ENCODE measurements around the gene OLFML1. TPM values are rescaled to one million over a fixed set of nuclear protein-coding genes. Genes with fewer than 3 reads are reported as not detected.

The OLFML1 gene
- total RNA-seq, 4 donors from 2014 or later = 1.2 to 13.1 (median 6.6) TPM

DNA sequence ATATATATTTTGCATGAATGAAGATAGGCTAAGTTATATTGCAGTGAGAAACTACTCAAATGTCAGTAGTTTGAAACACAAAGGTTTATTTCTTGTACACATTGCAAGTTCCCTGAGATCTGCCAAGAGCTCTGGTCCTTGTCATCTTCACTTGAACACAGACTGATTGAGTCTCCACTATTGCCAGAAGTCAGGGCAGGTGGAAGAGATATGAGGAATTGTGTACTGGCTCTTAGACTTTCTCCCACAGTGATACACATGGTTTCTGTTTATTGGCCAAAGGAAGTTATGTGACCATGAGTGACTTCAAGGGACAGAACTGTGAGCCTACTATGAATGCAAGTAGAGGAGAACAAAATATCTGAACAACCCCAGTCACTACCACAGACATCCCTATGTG is 72.7 kb downstream of the OLFML1 start:
- peaks cover 0 to 19% (median 4%) of the 10 kb centered on the region in 4 donors for H3K4me1 ChIP-seq
- H3K27ac ChIP-seq = no peak overlapping the region
- H3K36me3 ChIP-seq = no peaks in the 10 kb centered on the region
- no peak overlapping the region for H3K4me3 ChIP-seq
- no peak for DNase-seq (ENCODE audit: low spot score in 2 of 2)
- no peaks in the 10 kb centered on the region for H3K27me3 ChIP-seq
- no peaks in the 10 kb centered on the region for H3K9me3 ChIP-seq
- TF ChIP-seq POLR2A (IDR thresholded peaks at IDR 0.05) (no peak), EP300 (IDR thresholded peaks at IDR 0.05) (no peak)
- TF ChIP-seq, protein P1, sequence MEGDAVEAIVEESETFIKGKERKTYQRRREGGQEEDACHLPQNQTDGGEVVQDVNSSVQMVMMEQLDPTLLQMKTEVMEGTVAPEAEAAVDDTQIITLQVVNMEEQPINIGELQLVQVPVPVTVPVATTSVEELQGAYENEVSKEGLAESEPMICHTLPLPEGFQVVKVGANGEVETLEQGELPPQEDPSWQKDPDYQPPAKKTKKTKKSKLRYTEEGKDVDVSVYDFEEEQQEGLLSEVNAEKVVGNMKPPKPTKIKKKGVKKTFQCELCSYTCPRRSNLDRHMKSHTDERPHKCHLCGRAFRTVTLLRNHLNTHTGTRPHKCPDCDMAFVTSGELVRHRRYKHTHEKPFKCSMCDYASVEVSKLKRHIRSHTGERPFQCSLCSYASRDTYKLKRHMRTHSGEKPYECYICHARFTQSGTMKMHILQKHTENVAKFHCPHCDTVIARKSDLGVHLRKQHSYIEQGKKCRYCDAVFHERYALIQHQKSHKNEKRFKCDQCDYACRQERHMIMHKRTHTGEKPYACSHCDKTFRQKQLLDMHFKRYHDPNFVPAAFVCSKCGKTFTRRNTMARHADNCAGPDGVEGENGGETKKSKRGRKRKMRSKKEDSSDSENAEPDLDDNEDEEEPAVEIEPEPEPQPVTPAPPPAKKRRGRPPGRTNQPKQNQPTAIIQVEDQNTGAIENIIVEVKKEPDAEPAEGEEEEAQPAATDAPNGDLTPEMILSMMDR (IDR thresholded peaks at IDR 0.05) = no peak

DNA sequence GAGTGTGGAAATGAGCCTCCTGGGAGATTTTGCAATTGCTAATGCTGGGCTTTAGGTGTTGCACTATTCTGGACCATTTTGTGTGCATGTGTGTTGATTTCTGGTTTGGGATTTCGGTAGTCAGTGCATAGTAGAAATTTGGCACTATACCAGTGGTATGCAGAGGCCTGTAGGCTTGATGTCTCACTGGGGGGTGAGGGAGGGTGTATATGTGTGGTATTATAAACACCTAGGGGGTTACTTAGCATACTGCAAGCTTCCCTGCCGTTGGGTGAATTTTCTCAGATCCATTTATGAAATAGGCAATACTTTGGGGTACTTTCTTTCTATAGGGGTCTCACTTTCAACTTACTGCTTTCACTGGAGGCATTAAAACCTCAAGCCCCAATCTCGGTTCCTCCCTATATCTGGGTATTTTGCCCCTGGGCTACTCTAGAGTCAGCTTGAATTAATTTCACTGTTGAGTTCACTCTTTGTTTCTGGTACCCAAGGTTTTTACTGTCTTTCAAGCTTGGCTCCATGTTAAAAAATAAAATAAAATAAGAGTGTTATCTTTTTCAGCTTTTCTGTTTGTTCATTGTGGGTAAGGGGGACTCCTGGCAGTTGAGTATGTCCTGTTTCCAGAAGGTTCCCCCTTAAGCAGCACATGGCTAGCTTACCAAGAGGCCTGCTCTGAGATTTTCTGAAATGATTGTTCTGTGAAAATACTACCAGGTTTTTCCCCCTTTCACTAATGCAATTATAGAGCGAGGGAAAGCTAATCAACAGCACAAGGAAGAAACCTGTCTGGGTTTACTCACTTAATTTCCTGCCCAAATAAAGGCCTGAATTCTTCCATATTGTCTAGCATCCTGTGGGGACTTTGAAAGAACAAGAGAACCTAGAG is 74.3 kb downstream of the OLFML1 start:
- Histone ChIP-seq H3K4me3 (no peak overlapping the region), H3K36me3 (no peaks in the 10 kb centered on the region), H3K4me1 (peaks cover 0 to 18% (median 4%) of the 10 kb centered on the region in 4 donors), H3K27ac (peak overlapping the region in 1 of 4 donors; percentile 14), H3K27me3 (no peaks in the 10 kb centered on the region), H3K9me3 (no peaks in the 10 kb centered on the region)
- no peak for TF ChIP-seq EP300 (IDR thresholded peaks at IDR 0.05)
- no peak for TF ChIP-seq POLR2A (IDR thresholded peaks at IDR 0.05)
- TF ChIP-seq, protein P1 (IDR thresholded peaks at IDR 0.05) = no peak
- no peak for DNase-seq (ENCODE audit: low spot score in 2 of 2)
- 75 to 77% methylated on average over 4 of the region's 4 CpGs for WGBS, 2 donors

Other genes starting within 250 kb of the OLFML1 start
- under 1 TPM in 2 of 4 donors, not detected in 2; 0.21 to 0.30 TPM for gene SYT9, start 233.6 kb upstream of the OLFML1 start, total RNA-seq
- gene PPFIBP2, start 28.5 kb downstream of the OLFML1 start, total RNA-seq = 100 to 1,000 TPM in 1 of 4 donors, 10 to 100 TPM in 3; 19.8 to 110 (median 29.2) TPM
- 100 to 1,000 TPM in 1 of 4 donors, 10 to 100 TPM in 3; 50.8 to 104 (median 58.2) TPM for gene CYB5R2, start 188.0 kb downstream of the OLFML1 start, total RNA-seq
- not detected for gene OVCH2, start 221.0 kb downstream of the OLFML1 start, total RNA-seq

Measured in tibial nerve (tissue), 4 donors.